ENCODE results near the gene NBEA. TPM values are rescaled to one million over a fixed set of nuclear protein-coding genes. Genes with fewer than 3 reads are reported as not detected.

NBEA gene
- total RNA-seq, 1 experiment from 2014 or later, result 3.3 TPM

GRCh38 chr13:35163674-35164073 is 221.6 kb downstream of the NBEA start:
- ATAC-seq (no peak), DNase-seq (ENCODE audit: low read depth, low spot score) (no peak)
- intact Hi-C loops (cut with micrococcal nuclease; ENCODE audit: unreplicated experiment) (no loop called here), in situ Hi-C loops (cut with HindIII; ENCODE audit: low pct_unique_long_range_greater_than_20kb, low sequenced_read_pairs) (no loop called here)
- BruUV-seq (replicated peaks), result no TSS peak
- Histone ChIP-seq H3K4me1 (ENCODE audit: control insufficient read depth, insufficient read depth, low read length) (no peaks in the 10 kb centered on the region), H3K4me3 (ENCODE audit: low read depth in 2 of 2, low read length in 2 of 2) (no peak overlapping the region), H3K9me3 (ENCODE audit: control insufficient read depth, insufficient read depth, low read depth, low read length) (no peaks in the 10 kb centered on the region), H3K36me3 (ENCODE audit: control insufficient read depth, insufficient read depth, low read length) (no peaks in the 10 kb centered on the region), H3K27ac (ENCODE audit: low read length) (no peak overlapping the region), H3K27me3 (ENCODE audit: control insufficient read depth, insufficient read depth, low read length) (no peaks in the 10 kb centered on the region)
- CTCF ChIA-PET, result no interaction called here
- POLR2A ChIA-PET, result no interaction called here
- TF ChIP-seq TCF7L2 (IDR thresholded peaks at IDR 0.05; ENCODE audit: low read depth, low read length) (no peak), SIN3A (IDR thresholded peaks at IDR 0.05; ENCODE audit: borderline replicate concordance, insufficient read depth, low read depth, low read length) (no peak), POLR2AphosphoS5 (IDR thresholded peaks at IDR 0.05; ENCODE audit: low read depth, low read length) (no peak)
- TF ChIP-seq, protein P1, sequence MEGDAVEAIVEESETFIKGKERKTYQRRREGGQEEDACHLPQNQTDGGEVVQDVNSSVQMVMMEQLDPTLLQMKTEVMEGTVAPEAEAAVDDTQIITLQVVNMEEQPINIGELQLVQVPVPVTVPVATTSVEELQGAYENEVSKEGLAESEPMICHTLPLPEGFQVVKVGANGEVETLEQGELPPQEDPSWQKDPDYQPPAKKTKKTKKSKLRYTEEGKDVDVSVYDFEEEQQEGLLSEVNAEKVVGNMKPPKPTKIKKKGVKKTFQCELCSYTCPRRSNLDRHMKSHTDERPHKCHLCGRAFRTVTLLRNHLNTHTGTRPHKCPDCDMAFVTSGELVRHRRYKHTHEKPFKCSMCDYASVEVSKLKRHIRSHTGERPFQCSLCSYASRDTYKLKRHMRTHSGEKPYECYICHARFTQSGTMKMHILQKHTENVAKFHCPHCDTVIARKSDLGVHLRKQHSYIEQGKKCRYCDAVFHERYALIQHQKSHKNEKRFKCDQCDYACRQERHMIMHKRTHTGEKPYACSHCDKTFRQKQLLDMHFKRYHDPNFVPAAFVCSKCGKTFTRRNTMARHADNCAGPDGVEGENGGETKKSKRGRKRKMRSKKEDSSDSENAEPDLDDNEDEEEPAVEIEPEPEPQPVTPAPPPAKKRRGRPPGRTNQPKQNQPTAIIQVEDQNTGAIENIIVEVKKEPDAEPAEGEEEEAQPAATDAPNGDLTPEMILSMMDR (IDR thresholded peaks at IDR 0.05), result no peak
- TF ChIP-seq, protein P2, sequence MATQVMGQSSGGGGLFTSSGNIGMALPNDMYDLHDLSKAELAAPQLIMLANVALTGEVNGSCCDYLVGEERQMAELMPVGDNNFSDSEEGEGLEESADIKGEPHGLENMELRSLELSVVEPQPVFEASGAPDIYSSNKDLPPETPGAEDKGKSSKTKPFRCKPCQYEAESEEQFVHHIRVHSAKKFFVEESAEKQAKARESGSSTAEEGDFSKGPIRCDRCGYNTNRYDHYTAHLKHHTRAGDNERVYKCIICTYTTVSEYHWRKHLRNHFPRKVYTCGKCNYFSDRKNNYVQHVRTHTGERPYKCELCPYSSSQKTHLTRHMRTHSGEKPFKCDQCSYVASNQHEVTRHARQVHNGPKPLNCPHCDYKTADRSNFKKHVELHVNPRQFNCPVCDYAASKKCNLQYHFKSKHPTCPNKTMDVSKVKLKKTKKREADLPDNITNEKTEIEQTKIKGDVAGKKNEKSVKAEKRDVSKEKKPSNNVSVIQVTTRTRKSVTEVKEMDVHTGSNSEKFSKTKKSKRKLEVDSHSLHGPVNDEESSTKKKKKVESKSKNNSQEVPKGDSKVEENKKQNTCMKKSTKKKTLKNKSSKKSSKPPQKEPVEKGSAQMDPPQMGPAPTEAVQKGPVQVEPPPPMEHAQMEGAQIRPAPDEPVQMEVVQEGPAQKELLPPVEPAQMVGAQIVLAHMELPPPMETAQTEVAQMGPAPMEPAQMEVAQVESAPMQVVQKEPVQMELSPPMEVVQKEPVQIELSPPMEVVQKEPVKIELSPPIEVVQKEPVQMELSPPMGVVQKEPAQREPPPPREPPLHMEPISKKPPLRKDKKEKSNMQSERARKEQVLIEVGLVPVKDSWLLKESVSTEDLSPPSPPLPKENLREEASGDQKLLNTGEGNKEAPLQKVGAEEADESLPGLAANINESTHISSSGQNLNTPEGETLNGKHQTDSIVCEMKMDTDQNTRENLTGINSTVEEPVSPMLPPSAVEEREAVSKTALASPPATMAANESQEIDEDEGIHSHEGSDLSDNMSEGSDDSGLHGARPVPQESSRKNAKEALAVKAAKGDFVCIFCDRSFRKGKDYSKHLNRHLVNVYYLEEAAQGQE (IDR thresholded peaks at IDR 0.05; ENCODE audit: insufficient read depth in 1 of 2, low read depth in 2 of 2, low read length in 1 of 2), result no peak

DNA sequence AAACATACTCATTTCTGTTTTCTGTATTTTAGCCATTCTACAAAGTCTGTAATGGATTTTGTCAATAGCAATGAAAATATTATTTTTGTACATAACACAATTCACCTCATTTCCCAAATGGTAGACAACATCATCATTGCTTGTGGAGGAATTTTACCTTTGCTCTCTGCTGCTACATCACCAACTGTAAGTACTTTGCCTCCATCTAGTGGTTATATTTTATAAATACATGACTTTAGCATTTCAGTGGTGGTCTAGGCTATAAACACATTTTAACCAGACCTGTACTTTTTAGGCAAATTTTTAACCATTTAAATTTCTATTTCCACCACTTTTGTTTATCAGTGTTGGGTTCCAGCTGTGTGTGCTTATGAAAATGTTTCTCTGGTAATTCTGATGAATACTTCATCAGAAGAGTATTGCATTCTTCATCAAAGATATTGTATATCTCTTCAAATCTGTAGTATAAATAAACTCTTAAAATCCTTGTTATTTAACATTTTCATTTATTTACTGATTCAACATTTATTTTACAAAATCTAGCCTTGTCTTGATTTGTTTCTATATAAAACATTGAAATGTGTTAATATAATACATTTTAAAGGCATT is 222.4 kb downstream of the NBEA start:
- H3K27me3 ChIP-seq (ENCODE audit: control insufficient read depth, insufficient read depth, low read length), result no peaks in the 10 kb centered on the region
- no peak overlapping the region for H3K27ac ChIP-seq (ENCODE audit: low read length)
- no peaks in the 10 kb centered on the region for H3K9me3 ChIP-seq (ENCODE audit: control insufficient read depth, insufficient read depth, low read depth, low read length)
- TF ChIP-seq, protein P1 (IDR thresholded peaks at IDR 0.05), result peak; percentile 55; the same call in 1 of the 2 replicates
- TF ChIP-seq POLR2AphosphoS5 (IDR thresholded peaks at IDR 0.05; ENCODE audit: low read depth, low read length), result no peak
- POLR2A ChIA-PET, result no interaction called here
- H3K4me1 ChIP-seq (ENCODE audit: control insufficient read depth, insufficient read depth, low read length), result no peaks in the 10 kb centered on the region
- H3K4me3 ChIP-seq (ENCODE audit: low read depth in 2 of 2, low read length in 2 of 2), result no peak overlapping the region
- intact Hi-C loops (cut with micrococcal nuclease; ENCODE audit: unreplicated experiment) (no loop called here), in situ Hi-C loops (cut with HindIII; ENCODE audit: low pct_unique_long_range_greater_than_20kb, low sequenced_read_pairs) (no loop called here)
- BruUV-seq (replicated peaks), result no TSS peak
- DNase-seq (ENCODE audit: low read depth, low spot score) (no peak), ATAC-seq (no peak; the same call in 1 of the 2 replicates)
- H3K36me3 ChIP-seq (ENCODE audit: control insufficient read depth, insufficient read depth, low read length), result no peaks in the 10 kb centered on the region
- CTCF ChIA-PET, result no interaction called here
